HG03108 (cell line): ENCODE results near the gene SLC35E2B.
A peak's percentile ranks its signal among the peaks of the same experiment; 100 is the strongest.
"Not testable (repeated sequence)": the region's sequence is repeated elsewhere in the genome, so short reads cannot be mapped to it uniquely, and the experiment has no call there.

Source experiments
- ATAC-seq: cut with Tn5 transposase; IDR thresholded peaks from one replicate; pipeline ENCODE4 v1.9.1; 2021; ENCODE audit warnings: moderate library complexity; ENCODE audit not compliant: unreplicated experiment

The SLC35E2B gene

GRCh38 chr1:1677718-1678580 lies 14.6 kb downstream of the SLC35E2B start:
- peak; percentile 75 for ATAC-seq

- not testable (repeated sequence) for ATAC-seq
These were observed 16.5 kb downstream of the SLC35E2B start for GRCh38 chr1:1676087-1676486.

- ATAC-seq: not testable (repeated sequence)
These were observed 17.4 kb downstream of the SLC35E2B start for GRCh38 chr1:1675218-1675617.

- not testable (repeated sequence) for ATAC-seq
These were observed 17.8 kb downstream of the SLC35E2B start for GRCh38 chr1:1674806-1675205.

GRCh38 chr1:1672181-1672965 lies 20.2 kb downstream of the SLC35E2B start:
- no peak for ATAC-seq

GRCh38 chr1:1671365-1672119 lies 21.1 kb downstream of the SLC35E2B start:
- ATAC-seq: no peak

- no peak for ATAC-seq
These were observed 21.7 kb downstream of the SLC35E2B start for GRCh38 chr1:1670866-1671265.

- no peak for ATAC-seq
These were observed 22.8 kb downstream of the SLC35E2B start for GRCh38 chr1:1669468-1670440.

GRCh38 chr1:1666526-1666925 lies 26.1 kb downstream of the SLC35E2B start:
- no peak for ATAC-seq

GRCh38 chr1:1665815-1666251 lies 26.8 kb downstream of the SLC35E2B start:
- ATAC-seq: no peak

GRCh38 chr1:1664941-1665814 lies 27.4 kb downstream of the SLC35E2B start:
- no peak for ATAC-seq

- ATAC-seq: not testable (repeated sequence)
These were observed 28.3 kb downstream of the SLC35E2B start for GRCh38 chr1:1664318-1664717.

- ATAC-seq: not testable (repeated sequence)
These were observed 29.6 kb downstream of the SLC35E2B start for GRCh38 chr1:1662830-1663560.

GRCh38 chr1:1662392-1662791 lies 30.2 kb downstream of the SLC35E2B start:
- ATAC-seq: not testable (repeated sequence)

GRCh38 chr1:1658583-1659549 lies 33.7 kb downstream of the SLC35E2B start, which contains the start of gene CDK11B:
Gene CDK11B (minus strand): TSS chr1:1659004. CDS start chr1:1657485, 1,519 bp downstream.
- ATAC-seq: peak; percentile 87

- not testable (repeated sequence) for ATAC-seq
These were observed 44.3 kb downstream of the SLC35E2B start for GRCh38 chr1:1648265-1648664.
